ENCODE data around the gene KRTAP5-5. TPM values are rescaled to one million over a fixed set of nuclear protein-coding genes. Genes with fewer than 3 reads are reported as not detected.

Gene KRTAP5-5
- total RNA-seq, 2 donors from 2014 or later: not detected

DNA sequence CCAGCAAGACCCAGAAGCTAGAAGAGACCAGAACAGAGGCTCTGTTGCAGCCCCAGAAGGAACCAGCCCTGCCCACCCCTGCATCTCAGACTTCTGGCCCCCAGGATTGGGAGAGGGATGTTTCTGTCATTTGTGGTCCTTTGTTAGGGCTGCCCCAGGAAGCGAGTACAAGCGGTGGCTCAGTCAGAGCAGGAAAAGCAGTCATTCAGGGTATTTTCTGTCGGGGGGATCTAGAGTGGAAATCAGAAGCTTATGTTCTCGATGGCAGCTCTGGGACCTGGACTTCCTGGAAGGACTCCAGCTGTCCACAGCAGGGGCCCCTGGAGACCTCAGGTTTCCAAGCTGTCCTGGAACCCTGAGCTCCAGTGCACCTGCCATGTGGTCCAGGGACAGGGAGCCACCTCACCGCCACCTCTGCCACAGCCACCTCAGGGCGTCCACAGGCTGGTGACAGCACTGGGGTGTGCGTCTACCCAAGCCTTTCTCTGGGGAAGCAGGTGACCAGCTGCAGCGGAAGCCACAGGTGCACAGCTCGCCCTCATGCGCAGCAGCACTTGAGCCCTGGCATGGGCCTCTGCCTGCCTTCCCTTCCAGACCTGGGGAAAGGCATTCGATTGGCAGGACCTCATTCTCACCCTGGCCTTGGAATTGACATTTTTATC lies 2.6 kb downstream of the KRTAP5-5 start:
- peak; percentile 85 for ATAC-seq
- no peak overlapping the region for H3K4me3 ChIP-seq
- WGBS, 2 donors: 31 to 39% methylated on average over 5 to 11 of the region's 11 CpGs
- peak in 2 of 3 donors; percentile 26 to 49 for TF ChIP-seq POLR2A (IDR thresholded peaks at IDR 0.05)
- TF ChIP-seq, protein P1, sequence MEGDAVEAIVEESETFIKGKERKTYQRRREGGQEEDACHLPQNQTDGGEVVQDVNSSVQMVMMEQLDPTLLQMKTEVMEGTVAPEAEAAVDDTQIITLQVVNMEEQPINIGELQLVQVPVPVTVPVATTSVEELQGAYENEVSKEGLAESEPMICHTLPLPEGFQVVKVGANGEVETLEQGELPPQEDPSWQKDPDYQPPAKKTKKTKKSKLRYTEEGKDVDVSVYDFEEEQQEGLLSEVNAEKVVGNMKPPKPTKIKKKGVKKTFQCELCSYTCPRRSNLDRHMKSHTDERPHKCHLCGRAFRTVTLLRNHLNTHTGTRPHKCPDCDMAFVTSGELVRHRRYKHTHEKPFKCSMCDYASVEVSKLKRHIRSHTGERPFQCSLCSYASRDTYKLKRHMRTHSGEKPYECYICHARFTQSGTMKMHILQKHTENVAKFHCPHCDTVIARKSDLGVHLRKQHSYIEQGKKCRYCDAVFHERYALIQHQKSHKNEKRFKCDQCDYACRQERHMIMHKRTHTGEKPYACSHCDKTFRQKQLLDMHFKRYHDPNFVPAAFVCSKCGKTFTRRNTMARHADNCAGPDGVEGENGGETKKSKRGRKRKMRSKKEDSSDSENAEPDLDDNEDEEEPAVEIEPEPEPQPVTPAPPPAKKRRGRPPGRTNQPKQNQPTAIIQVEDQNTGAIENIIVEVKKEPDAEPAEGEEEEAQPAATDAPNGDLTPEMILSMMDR (IDR thresholded peaks at IDR 0.05): no peak
- peaks cover 15% of the 10 kb centered on the region for H3K4me1 ChIP-seq
- intact Hi-C loops (cut with DNase I): no loop called here
- peak; percentile 66 to 84 (median 80) for DNase-seq
- no peaks in the 10 kb centered on the region for H3K9me3 ChIP-seq
- H3K27me3 ChIP-seq: no peaks in the 10 kb centered on the region
- peak overlapping the region in 1 of 4 donors; percentile 55 for H3K27ac ChIP-seq
- H3K36me3 ChIP-seq (replicated peaks in 1 of 2; ENCODE audit: insufficient read depth in 1 of 2, low read depth in 2 of 2): no peaks in the 10 kb centered on the region

DNA sequence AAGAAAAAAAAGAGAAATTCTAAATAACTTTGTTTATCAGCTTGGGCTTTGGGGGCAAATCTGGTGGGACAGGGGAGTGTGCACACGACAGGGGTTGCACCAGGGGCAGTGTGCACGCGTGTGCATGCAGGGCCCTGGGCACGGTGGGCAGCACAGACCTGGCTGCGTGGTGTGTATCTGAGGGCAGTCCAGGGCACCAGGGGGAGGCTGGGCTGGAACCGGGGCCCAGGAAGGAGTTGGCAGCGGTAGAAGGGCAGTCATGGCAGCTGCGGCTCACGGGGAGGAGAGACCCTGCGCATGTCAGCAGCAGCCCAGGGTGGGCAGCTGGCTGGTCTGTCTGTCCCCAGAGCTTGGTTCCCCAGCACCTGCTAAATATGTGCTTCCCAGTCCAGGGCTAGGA lies 4.3 kb downstream of the KRTAP5-5 start:
- Histone ChIP-seq H3K36me3 (replicated peaks in 1 of 2; ENCODE audit: insufficient read depth in 1 of 2, low read depth in 2 of 2) (no peaks in the 10 kb centered on the region), H3K4me1 (peaks cover 13% of the 10 kb centered on the region), H3K9me3 (no peaks in the 10 kb centered on the region), H3K27me3 (no peaks in the 10 kb centered on the region), H3K27ac (no peak overlapping the region), H3K4me3 (no peak overlapping the region)
- 89 to 90% methylated on average over 8 to 10 of the region's 10 CpGs for WGBS, 2 donors
- intact Hi-C loops (cut with DNase I): no loop called here
- no peak for ATAC-seq
- TF ChIP-seq, protein P1 (IDR thresholded peaks at IDR 0.05): no peak
- no peak for TF ChIP-seq POLR2A (IDR thresholded peaks at IDR 0.05)
- no peak for DNase-seq

DNA sequence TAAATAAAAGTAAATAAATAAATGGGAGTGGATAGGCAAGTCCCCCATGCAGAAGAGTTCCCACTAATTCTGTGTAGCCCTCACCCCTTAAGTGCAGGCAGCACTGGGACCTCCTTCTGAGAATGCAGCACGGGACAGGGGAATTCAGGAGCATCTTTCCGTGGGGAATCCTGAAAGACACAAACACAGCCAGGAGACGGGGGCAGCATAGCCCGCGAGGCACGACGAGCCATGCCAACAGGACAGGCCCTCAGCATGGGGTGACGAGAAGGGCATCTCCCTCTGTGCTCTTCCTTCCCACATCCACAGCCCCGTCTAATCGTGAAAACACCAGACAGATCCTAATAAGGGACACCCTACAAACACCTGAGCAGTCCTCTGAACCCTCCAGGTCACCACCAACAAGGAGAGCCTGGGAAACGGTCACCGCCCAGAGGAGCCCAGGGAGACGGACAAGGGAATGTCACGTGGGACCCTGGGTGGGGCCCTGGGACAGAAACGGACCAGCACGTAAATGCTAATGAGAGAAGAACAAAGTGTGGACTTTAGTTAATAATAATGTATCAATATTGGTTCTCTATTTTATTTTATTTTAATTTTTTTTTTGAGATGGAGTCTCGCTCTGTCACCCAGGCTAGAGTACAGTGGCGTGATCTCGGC lies 6.8 kb downstream of the KRTAP5-5 start:
- no peak for DNase-seq
- 87 to 89% methylated on average over 18 to 19 of the region's 19 CpGs for WGBS, 2 donors

DNA sequence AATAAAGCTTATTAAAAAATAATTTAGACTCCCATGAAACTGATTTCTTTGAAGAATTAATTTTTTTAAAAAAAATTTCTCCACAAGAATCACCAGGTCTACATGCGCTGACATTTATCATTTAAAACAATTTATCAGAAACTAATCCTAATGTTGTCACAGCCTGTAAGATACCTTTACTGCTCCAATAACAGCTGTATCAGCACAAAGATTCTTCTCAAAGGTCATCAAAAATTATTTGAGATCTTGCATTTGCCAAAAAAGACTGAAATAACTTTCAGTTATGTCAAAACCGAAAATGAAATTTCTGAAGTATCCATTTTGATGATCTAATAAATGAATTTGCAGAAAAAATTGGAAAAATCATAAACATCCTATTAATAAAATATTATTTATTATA lies 8.1 kb downstream of the KRTAP5-5 start:
- H3K4me3 ChIP-seq: no peak overlapping the region
- H3K27ac ChIP-seq: no peak overlapping the region
- H3K36me3 ChIP-seq (replicated peaks in 1 of 2; ENCODE audit: insufficient read depth in 1 of 2, low read depth in 2 of 2): no peaks in the 10 kb centered on the region
- intact Hi-C loops (cut with DNase I): no loop called here
- H3K4me1 ChIP-seq: peaks cover 1% of the 10 kb centered on the region
- TF ChIP-seq POLR2A (IDR thresholded peaks at IDR 0.05): no peak
- TF ChIP-seq, protein P1 (IDR thresholded peaks at IDR 0.05): no peak
- H3K27me3 ChIP-seq: no peaks in the 10 kb centered on the region
- no peak for DNase-seq
- no peak for ATAC-seq
- no peaks in the 10 kb centered on the region for H3K9me3 ChIP-seq
- 83 to 89% methylated on average over 2 of the region's 2 CpGs for WGBS, 2 donors

More for the DNA sequence above, 6.8 kb downstream of the KRTAP5-5 start:
- intact Hi-C loops (cut with DNase I): no loop called here
- H3K9me3 ChIP-seq: no peaks in the 10 kb centered on the region
- H3K36me3 ChIP-seq (replicated peaks in 1 of 2; ENCODE audit: insufficient read depth in 1 of 2, low read depth in 2 of 2): no peaks in the 10 kb centered on the region
- H3K4me3 ChIP-seq: no peak overlapping the region
- no peak for ATAC-seq
- no peaks in the 10 kb centered on the region for H3K27me3 ChIP-seq
- H3K27ac ChIP-seq: no peak overlapping the region
- H3K4me1 ChIP-seq: peaks cover 8% of the 10 kb centered on the region
- no peak for TF ChIP-seq POLR2A (IDR thresholded peaks at IDR 0.05)
- TF ChIP-seq, protein P1 (IDR thresholded peaks at IDR 0.05): no peak

All from body of pancreas (tissue), 4 donors.